Mesenchymal stem cell (in vitro differentiated cells and primary cell): ENCODE measurements around the gene EDNRA.

Experiments
- DNase-seq: peaks from one replicate; pipeline ENCODE4 v3.0.0-alpha.2; 2013
- H2AFZ ChIP-seq: one replicate; pipeline ENCODE4 v1.6.1; 2013; ENCODE audit warnings: low read depth, mild to moderate bottlenecking, control low read depth, inconsistent platforms, low read length, moderate library complexity
- H2AK5ac ChIP-seq: 2 replicates; pipeline ENCODE4 v1.6.1; 2013; ENCODE audit warnings: low read length, moderate library complexity, mild to moderate bottlenecking, inconsistent platforms; ENCODE audit not compliant: severe bottlenecking
- H2BK120ac ChIP-seq: one replicate; pipeline ENCODE4 v1.6.1; 2013; ENCODE audit warnings: low read depth, mild to moderate bottlenecking, inconsistent platforms, low read length, moderate library complexity
- H2BK12ac ChIP-seq, 2 experiments: one replicate each; pipeline ENCODE4 v1.6.1; 2013; ENCODE audit warnings: inconsistent platforms in 2 of 2, low read length in 2 of 2, mild to moderate bottlenecking in 2 of 2, moderate library complexity in 2 of 2, control low read depth in 1 of 2
- H2BK15ac ChIP-seq: one replicate; pipeline ENCODE4 v1.6.1; 2013; ENCODE audit warnings: mild to moderate bottlenecking, low read depth, inconsistent platforms; ENCODE audit not compliant: poor library complexity, severe bottlenecking
- H2BK5ac ChIP-seq: 2 replicates; pipeline ENCODE4 v1.6.1; 2013; ENCODE audit warnings: low read depth, mild to moderate bottlenecking, low read length, control low read depth, inconsistent platforms; ENCODE audit not compliant: poor library complexity, severe bottlenecking
- H3K14ac ChIP-seq, 2 experiments: one replicate each; pipeline ENCODE4 v1.6.1; 2013; ENCODE audit warnings: inconsistent platforms in 2 of 2, low read length in 2 of 2, control low read depth in 1 of 2, mild to moderate bottlenecking in 1 of 2, moderate library complexity in 1 of 2
- H3K18ac ChIP-seq, 2 experiments: one replicate each; pipeline ENCODE4 v1.6.1; 2013; ENCODE audit warnings: inconsistent platforms in 2 of 2, low read length in 2 of 2, control low read depth in 1 of 2, low read depth in 1 of 2, mild to moderate bottlenecking in 1 of 2
- H3K23ac ChIP-seq, 2 experiments: one replicate each; pipeline ENCODE4 v1.6.1; 2013; ENCODE audit warnings: inconsistent platforms in 2 of 2, low read length in 2 of 2, mild to moderate bottlenecking in 2 of 2, moderate library complexity in 2 of 2, control low read depth in 1 of 2
- H3K27ac ChIP-seq: 2 replicates; pipeline ENCODE4 v1.5.1; 2013; ENCODE audit warnings: mild to moderate bottlenecking, moderate library complexity, low read length, control low read depth, inconsistent platforms; ENCODE audit not compliant: poor library complexity, severe bottlenecking
- H3K27me3 ChIP-seq, 2 experiments: 2 replicates each; pipeline versions ENCODE4 v1.6.1 to v1.7.0; 2013; ENCODE audit warnings: low read length in 2 of 2, mild to moderate bottlenecking in 2 of 2, moderate library complexity in 2 of 2, control low read depth in 1 of 2, inconsistent platforms in 1 of 2; ENCODE audit not compliant: control insufficient read depth in 1 of 2, insufficient read depth in 1 of 2
- H3K36me3 ChIP-seq, 2 experiments: 2 replicates each; pipeline versions ENCODE4 v1.6.1 to v1.7.0; 2013; ENCODE audit warnings: low read length in 2 of 2, control low read depth in 1 of 2, inconsistent platforms in 1 of 2, low read depth in 1 of 2, mild to moderate bottlenecking in 1 of 2; ENCODE audit not compliant: insufficient read depth in 2 of 2, control insufficient read depth in 1 of 2
- H3K4ac ChIP-seq, 2 experiments: one replicate each; pipeline ENCODE4 v1.6.1; 2013; ENCODE audit warnings: inconsistent platforms in 2 of 2, low read length in 2 of 2, mild to moderate bottlenecking in 2 of 2, moderate library complexity in 2 of 2, control low read depth in 1 of 2, low read depth in 1 of 2
- H3K4me1 ChIP-seq: 2 replicates; pipeline ENCODE4 v1.6.1; 2013; ENCODE audit warnings: low read depth, low read length, control low read depth; ENCODE audit not compliant: control insufficient read depth, insufficient read depth
- H3K4me2 ChIP-seq: 2 replicates; pipeline ENCODE4 v1.6.1; 2013; ENCODE audit warnings: low read length, mild to moderate bottlenecking, inconsistent platforms; ENCODE audit not compliant: poor library complexity, severe bottlenecking
- H3K4me3 ChIP-seq, 2 experiments: 2 replicates each; pipeline versions ENCODE4 v1.5.1 to v1.7.0; 2013; ENCODE audit warnings: low read length in 2 of 2, mild to moderate bottlenecking in 2 of 2, control low read depth in 1 of 2, low read depth in 1 of 2; ENCODE audit not compliant: insufficient read depth in 1 of 2
- H3K79me1 ChIP-seq: replicated peaks from 2 replicates; pipeline ENCODE4 v1.6.1; 2013; ENCODE audit warnings: mild to moderate bottlenecking, control low read depth, low read length, inconsistent platforms; ENCODE audit not compliant: poor library complexity, severe bottlenecking
- H3K9ac ChIP-seq: 2 replicates; pipeline ENCODE4 v1.7.0; 2013; ENCODE audit warnings: mild to moderate bottlenecking, low read length, moderate library complexity
- H3K9me3 ChIP-seq: 2 replicates; pipeline ENCODE4 v1.7.0; 2013; ENCODE audit warnings: mild to moderate bottlenecking, low read length; ENCODE audit not compliant: control insufficient read depth
- H4K8ac ChIP-seq: one replicate; pipeline ENCODE4 v1.6.1; 2013; ENCODE audit warnings: inconsistent platforms, mild to moderate bottlenecking, low read length, moderate library complexity
- H4K91ac ChIP-seq: one replicate; pipeline ENCODE4 v1.6.1; 2013; ENCODE audit warnings: mild to moderate bottlenecking, low read length, inconsistent platforms
- WGBS: methylation state at CpG from one replicate; pipeline ENCODE4 v1.1.7; 2013; ENCODE audit warnings: mixed read lengths; 5-methylcytosine and 5-hydroxymethylcytosine counted together

EDNRA gene

DNA sequence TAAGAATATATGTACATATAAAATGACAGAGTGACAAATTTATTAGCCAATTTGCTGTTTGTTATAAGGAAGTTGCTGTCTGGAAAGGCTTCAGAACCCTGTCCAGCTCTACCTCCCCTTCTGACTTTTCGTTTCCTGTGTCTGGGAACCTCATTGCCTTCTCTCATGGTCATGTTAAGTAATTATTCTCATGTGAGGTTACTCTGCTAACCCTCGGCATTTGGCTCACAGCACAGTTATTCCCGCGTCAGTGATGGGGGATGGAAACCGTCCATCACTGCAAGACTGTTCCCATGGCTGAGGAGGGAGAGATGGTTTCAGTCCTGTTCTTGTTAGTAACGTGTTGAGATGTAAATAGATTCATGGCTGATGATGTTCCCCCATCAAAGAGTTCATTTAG lies 11.9 kb downstream of the EDNRA start:
- Histone ChIP-seq H3K4me2 (no peak overlapping the region), H3K27ac (peak overlapping the region; percentile 49), H4K91ac (no peak overlapping the region), H3K14ac (no peak overlapping the region), H3K23ac (no peak overlapping the region), H3K9ac (no peak overlapping the region), H2BK15ac (no peak overlapping the region), H3K27me3 (no peaks in the 10 kb centered on the region), H3K18ac (peak overlapping the region in 1 of 2 experiments; percentile 56), H3K36me3 (no peaks in the 10 kb centered on the region), H4K8ac (no peak overlapping the region), H2BK12ac (no peak overlapping the region), H2AK5ac (no peak overlapping the region), H2AFZ (no peak overlapping the region), H2BK5ac (no peak overlapping the region), H3K79me1 (peaks cover 6% of the 10 kb centered on the region), H3K9me3 (no peaks in the 10 kb centered on the region), H3K4ac (no peak overlapping the region), H3K4me3 (peak overlapping the region in 1 of 2 experiments; percentile 5), H3K4me1 (peaks cover 1% of the 10 kb centered on the region), H2BK120ac (no peak overlapping the region)
- WGBS, result 18% methylated on average over 5 of the region's 6 CpGs
- DNase-seq, result peak; percentile 94

DNA sequence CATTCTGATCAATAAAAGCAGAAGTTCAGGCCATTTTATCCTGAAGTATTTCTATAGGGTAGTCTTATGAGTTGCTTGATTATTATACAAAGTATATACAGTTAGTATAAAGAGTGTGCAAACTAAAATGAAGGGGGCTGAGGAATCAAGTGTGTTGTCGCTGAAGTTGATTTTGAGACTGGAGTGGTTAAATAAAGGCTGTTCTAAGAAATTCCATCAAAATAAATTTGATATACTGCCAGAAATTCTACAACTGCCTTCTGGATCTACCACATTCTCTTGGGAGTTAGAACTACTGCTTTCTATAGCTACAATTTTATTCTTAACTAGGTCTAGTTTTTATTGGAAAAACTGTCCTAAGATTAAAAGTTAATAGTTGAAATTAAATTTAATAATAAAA lies 12.4 kb downstream of the EDNRA start:
- H2AK5ac ChIP-seq, result no peak overlapping the region
- no peak overlapping the region for H3K9ac ChIP-seq
- H3K4me1 ChIP-seq, result peaks cover 3% of the 10 kb centered on the region
- no CpG with 5 or more reads among the region's 1 CpG for WGBS
- no peak overlapping the region for H2BK120ac ChIP-seq
- H2AFZ ChIP-seq, result no peak overlapping the region
- no peak overlapping the region for H2BK15ac ChIP-seq
- no peak overlapping the region for H4K91ac ChIP-seq
- H3K79me1 ChIP-seq, result peaks cover 6% of the 10 kb centered on the region
- no peaks in the 10 kb centered on the region for H3K9me3 ChIP-seq
- H3K18ac ChIP-seq, result no peak overlapping the region
- H3K36me3 ChIP-seq, result no peaks in the 10 kb centered on the region
- no peak overlapping the region for H3K4ac ChIP-seq
- no peak for DNase-seq
- H3K4me3 ChIP-seq, result no peak overlapping the region
- H4K8ac ChIP-seq, result no peak overlapping the region
- no peak overlapping the region for H2BK5ac ChIP-seq
- H3K4me2 ChIP-seq, result no peak overlapping the region
- no peak overlapping the region for H3K14ac ChIP-seq
- H3K23ac ChIP-seq, result no peak overlapping the region
- no peaks in the 10 kb centered on the region for H3K27me3 ChIP-seq
- no peak overlapping the region for H2BK12ac ChIP-seq
- H3K27ac ChIP-seq, result no peak overlapping the region

DNA sequence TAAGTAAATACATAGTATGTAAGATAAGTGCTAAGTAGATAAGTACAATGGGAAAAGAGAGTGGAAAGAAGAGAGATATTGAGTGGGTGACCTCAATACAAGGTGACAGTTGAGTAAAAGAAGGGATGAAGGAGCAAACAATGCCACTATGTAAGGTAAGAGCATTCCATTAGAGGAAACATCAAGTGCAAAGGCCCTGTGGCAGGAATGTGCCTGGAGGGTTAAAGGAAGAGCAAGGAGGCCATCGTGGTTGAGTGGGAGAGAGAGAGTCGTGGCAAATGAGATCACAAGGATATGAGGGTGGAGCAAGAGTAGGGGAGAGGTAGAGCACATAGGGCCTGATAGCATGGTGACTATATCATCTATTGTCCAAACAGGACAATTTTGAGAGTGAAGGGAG lies 13.4 kb downstream of the EDNRA start:
- peak overlapping the region in 1 of 2 experiments; percentile 84 for H2BK12ac ChIP-seq
- H3K4ac ChIP-seq, result peak overlapping the region in 1 of 2 experiments; percentile 78
- H3K27me3 ChIP-seq, result no peaks in the 10 kb centered on the region
- no peak overlapping the region for H2BK15ac ChIP-seq
- 84% methylated on average over 2 of the region's 2 CpGs for whole genome bisulfite sequencing
- no peaks in the 10 kb centered on the region for H3K9me3 ChIP-seq
- no peak overlapping the region for H3K9ac ChIP-seq
- peak overlapping the region in 1 of 2 experiments; percentile 46 for H3K14ac ChIP-seq
- no peak overlapping the region for H4K91ac ChIP-seq
- H3K4me2 ChIP-seq, result no peak overlapping the region
- peaks cover 7% of the 10 kb centered on the region for H3K79me1 ChIP-seq
- no peak overlapping the region for H2AK5ac ChIP-seq
- no peaks in the 10 kb centered on the region for H3K36me3 ChIP-seq
- peaks cover 7% of the 10 kb centered on the region for H3K4me1 ChIP-seq
- no peak overlapping the region for H3K27ac ChIP-seq
- DNase-seq, result no peak
- no peak overlapping the region for H3K23ac ChIP-seq
- peak overlapping the region in 1 of 2 experiments; percentile 80 for H3K18ac ChIP-seq
- H4K8ac ChIP-seq, result peak overlapping the region; percentile 20
- H2BK5ac ChIP-seq, result no peak overlapping the region
- no peak overlapping the region for H2BK120ac ChIP-seq
- no peak overlapping the region for H2AFZ ChIP-seq
- H3K4me3 ChIP-seq, result no peak overlapping the region

DNA sequence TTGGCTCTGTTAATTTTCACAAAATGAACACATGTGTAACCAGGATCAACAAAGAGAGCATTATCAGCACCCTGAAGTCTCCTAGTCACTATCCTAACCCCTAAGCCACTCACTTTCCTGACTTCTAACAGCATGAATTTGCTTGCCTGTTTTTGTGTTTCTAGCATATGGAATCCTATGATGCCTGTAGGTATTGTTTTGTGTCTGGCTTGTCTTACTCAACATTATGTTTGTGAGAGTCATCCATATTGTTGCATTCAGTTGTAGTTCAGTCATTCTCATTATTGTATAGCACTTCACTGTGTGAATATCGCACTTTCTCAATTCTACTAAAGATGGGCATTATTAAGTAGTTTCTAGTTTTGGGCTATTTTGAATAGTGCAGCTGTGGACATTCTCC lies 15.6 kb downstream of the EDNRA start:
- H4K91ac ChIP-seq, result no peak overlapping the region
- no peak overlapping the region for H3K18ac ChIP-seq
- no peak overlapping the region for H2BK15ac ChIP-seq
- H3K23ac ChIP-seq, result no peak overlapping the region
- H3K36me3 ChIP-seq, result no peaks in the 10 kb centered on the region
- no peak overlapping the region for H3K9ac ChIP-seq
- no peak overlapping the region for H2BK5ac ChIP-seq
- no peaks in the 10 kb centered on the region for H3K9me3 ChIP-seq
- H3K79me1 ChIP-seq, result peaks cover 6% of the 10 kb centered on the region
- H3K14ac ChIP-seq, result no peak overlapping the region
- no peak for DNase-seq
- H2AK5ac ChIP-seq, result no peak overlapping the region
- no peak overlapping the region for H2BK12ac ChIP-seq
- no peak overlapping the region for H3K4me2 ChIP-seq
- H4K8ac ChIP-seq, result no peak overlapping the region
- no peaks in the 10 kb centered on the region for H3K27me3 ChIP-seq
- no peak overlapping the region for H2BK120ac ChIP-seq
- no peak overlapping the region for H3K27ac ChIP-seq
- no peak overlapping the region for H2AFZ ChIP-seq
- no peak overlapping the region for H3K4ac ChIP-seq
- 100% methylated on average over 1 of the region's 1 CpG for WGBS
- no peak overlapping the region for H3K4me3 ChIP-seq
- H3K4me1 ChIP-seq, result peaks cover 7% of the 10 kb centered on the region
